Keratinocyte (primary cell): ENCODE results near the gene OPN5. TPM values are rescaled to one million over a fixed set of nuclear protein-coding genes. Genes with fewer than 3 reads are reported as not detected.

Experiments
- DNase-seq: peaks from one replicate; pipeline ENCODE4 v3.0.0-alpha.2; 2011; ENCODE audit warnings: low read depth, missing footprints, low spot score
- FAIRE-seq: peaks from 2 replicates; lab custom pipeline; 2011; peaks lifted over from hg19 to GRCh38; lab: Jason Lieb, UNC
- H2AFZ ChIP-seq: 2 replicates; pipeline ENCODE4 v1.6.0; 2012; ENCODE audit warnings: low read length, control low read depth, inconsistent platforms; ENCODE audit not compliant: control insufficient read depth
- H3K27ac ChIP-seq: 2 replicates; pipeline ENCODE4 v1.5.1; 2011; ENCODE audit warnings: low read length; ENCODE audit not compliant: control insufficient read depth, insufficient read depth
- H3K27me3 ChIP-seq: 3 replicates; pipeline ENCODE4 v1.6.0; 2011; ENCODE audit warnings: low read length; ENCODE audit not compliant: control insufficient read depth, insufficient read depth; ENCODE audit errors: extremely low read depth
- H3K36me3 ChIP-seq, 2 experiments: 2 replicates in 1 of 2; 3 replicates in 1 of 2; pipeline ENCODE4 v1.5.1; 2011; ENCODE audit warnings: low read length in 2 of 2, mild to moderate bottlenecking in 1 of 2; ENCODE audit not compliant: control insufficient read depth in 2 of 2, insufficient read depth in 2 of 2; ENCODE audit errors: extremely low read depth in 1 of 2
- H3K4me1 ChIP-seq: 3 replicates; pipeline ENCODE4 v1.5.1; 2011; ENCODE audit warnings: low read length; ENCODE audit not compliant: control insufficient read depth, insufficient read depth; ENCODE audit errors: extremely low read depth
- H3K4me2 ChIP-seq: 3 replicates; pipeline ENCODE4 v1.6.0; 2011; ENCODE audit warnings: low read depth, low read length; ENCODE audit not compliant: control insufficient read depth, insufficient read depth; ENCODE audit errors: extremely low read depth
- H3K4me3 ChIP-seq, 3 experiments: fragments of 200-600 bp in 1 of 3; sonication (generic) in 1 of 3; 2 replicates in 2 of 3; 3 replicates in 1 of 3; pipeline ENCODE4 v1.5.1; 2011 to 2016; ENCODE audit warnings: low read length in 3 of 3, mild to moderate bottlenecking in 3 of 3, control low read depth in 2 of 3, inconsistent platforms in 1 of 3, low read depth in 1 of 3, mixed read lengths in 1 of 3, mixed run types in 1 of 3, moderate library complexity in 1 of 3; ENCODE audit not compliant: control insufficient read depth in 2 of 3, insufficient read depth in 2 of 3; ENCODE audit errors: extremely low read depth in 1 of 3
- H3K79me2 ChIP-seq: 2 replicates; pipeline ENCODE4 v1.6.0; 2012; ENCODE audit warnings: low read length; ENCODE audit not compliant: control insufficient read depth, insufficient read depth
- H3K9ac ChIP-seq: 3 replicates; pipeline ENCODE4 v1.6.0; 2011; ENCODE audit warnings: low read length; ENCODE audit not compliant: control insufficient read depth, insufficient read depth; ENCODE audit errors: extremely low read depth
- H3K9me1 ChIP-seq: 3 replicates; pipeline ENCODE4 v1.6.0; 2011; ENCODE audit warnings: low read length; ENCODE audit not compliant: control insufficient read depth, insufficient read depth; ENCODE audit errors: extremely low read depth
- H3K9me3 ChIP-seq: 2 replicates; pipeline ENCODE4 v1.5.1; 2012; ENCODE audit warnings: low read depth, low read length; ENCODE audit not compliant: control insufficient read depth
- H4K20me1 ChIP-seq: 3 replicates; pipeline ENCODE4 v1.6.0; 2011; ENCODE audit warnings: low read length; ENCODE audit not compliant: control insufficient read depth, insufficient read depth; ENCODE audit errors: extremely low read depth
- CTCF ChIP-seq, 3 experiments: IDR thresholded peaks in 1 of 3; conservative IDR thresholded peaks in 1 of 3; optimal IDR thresholded peaks in 1 of 3; 2 replicates in 2 of 3; 3 replicates in 1 of 3; pipeline versions ENCODE3 to v1.5.1; 2011; ENCODE audit warnings: low read length in 3 of 3, mild to moderate bottlenecking in 3 of 3, moderate library complexity in 2 of 3, control low read depth in 1 of 3, inconsistent platforms in 1 of 3; ENCODE audit not compliant: insufficient read depth in 2 of 3; ENCODE audit errors: extremely low read depth in 1 of 3
- EZH2 ChIP-seq: IDR thresholded peaks from one replicate; pipeline ENCODE4 v1.6.1; 2012; ENCODE audit warnings: inconsistent platforms, mild to moderate bottlenecking, low read length, moderate library complexity
- dilution Hi-C: fragments of 300-500 bp; cut with MboI; formaldehyde crosslinking; loops from one replicate; pipeline ENCODE4 v1.7.0; 2020; ENCODE audit warnings: low sequenced_read_pairs; ENCODE audit not compliant: extremely low pct_ligation_motif_present
- polyA minus RNA-seq, 3 experiments: library from RNA; depleted of rRNA, polyadenylated mRNA; stranded (reverse); fragments of >200 nt; gene quantifications; 1 replicate in 1 of 3; 2 replicates in 1 of 3; 3 replicates in 1 of 3; pipeline ENCODE4 v1.2.3, GENCODE V29; 2011
- polyA plus RNA-seq, 5 experiments: library from polyadenylated mRNA; depleted of rRNA in 3 of 5; stranded (reverse) in 3 of 5; stranded (forward) in 1 of 5; unstranded in 1 of 5; fragments of >200 nt; gene quantifications; 1 replicate in 1 of 5; 2 replicates in 3 of 5; 3 replicates in 1 of 5; pipeline versions ENCODE4 v1.2.1 to v1.2.3, GENCODE V29; 2011 to 2012; ENCODE audit warnings: missing spikeins in 2 of 5, low read depth in 1 of 5, low replicate concordance in 1 of 5

Gene OPN5
- 0.04 TPM in 1 of 3 replicates, not detected in the others for polyA plus RNA-seq
- not detected for polyA plus RNA-seq (2011; ENCODE audit: low read depth)
- not detected in 2 replicates for polyA plus RNA-seq (2011; cell fraction: cytosol; rRNA removed)
- polyA plus RNA-seq (2011; cell fraction: nucleus; rRNA removed), result not detected in 2 replicates
- not detected in 2 replicates for polyA plus RNA-seq (2012; ENCODE audit: low replicate concordance)
- 0.76 TPM in 1 of 3 replicates, not detected in the others for polyA minus RNA-seq
- polyA minus RNA-seq (2011; cell fraction: cytosol; rRNA and poly(A)+ RNA removed), result not detected
- polyA minus RNA-seq (2011; cell fraction: nucleus; rRNA and poly(A)+ RNA removed), result not detected in 2 replicates

- no peak for FAIRE-seq
- Histone ChIP-seq H3K36me3 (no peaks in the 10 kb centered on the region), H3K9me1 (no peaks in the 10 kb centered on the region), H4K20me1 (no peaks in the 10 kb centered on the region), H3K4me3 (no peak within 1 kb of the TSS), H3K4me1 (peaks cover 6% of the 10 kb centered on the region), H3K27ac (no peak within 1 kb of the TSS), H3K9ac (no peak within 1 kb of the TSS), H3K9me3 (no peaks in the 10 kb centered on the region), H2AFZ (no peak within 1 kb of the TSS), H3K27me3 (no peaks in the 10 kb centered on the region), H3K79me2 (no peaks in the 10 kb centered on the region), H3K4me2 (peak within 1 kb of the TSS; percentile 62)
- DNase-seq, result no peak
- TF ChIP-seq EZH2 (no peak), CTCF (optimal IDR thresholded peaks at IDR 0.05 in 1 of 3, IDR thresholded peaks at IDR 0.05 in 1 of 3, conservative IDR thresholded peaks at IDR 0.05 in 1 of 3; ENCODE audit: extremely low read depth in 1 of 3, insufficient read depth in 2 of 3, low read length in 3 of 3) (no peak)
- dilution Hi-C loops, result no loop called here
These were observed at the start of gene OPN5 for GRCh38 chr6:47781732-47782131. Gene OPN5 (plus strand): TSS chr6:47782032. CDS start chr6:47782067, 35 bp downstream.

- H3K4me1 ChIP-seq, result peaks cover 26% of the 10 kb centered on the region
- FAIRE-seq (peak; percentile 77), DNase-seq (no peak)
- no peaks in the 10 kb centered on the region for H3K9me3 ChIP-seq
- H2AFZ ChIP-seq, result no peak overlapping the region
- no peaks in the 10 kb centered on the region for H3K36me3 ChIP-seq
- no peak overlapping the region for H3K4me2 ChIP-seq
- no peaks in the 10 kb centered on the region for H4K20me1 ChIP-seq
- no peaks in the 10 kb centered on the region for H3K27me3 ChIP-seq
- dilution Hi-C loops, result no loop called here
- H3K27ac ChIP-seq, result no peak overlapping the region
- TF ChIP-seq EZH2 (no peak), CTCF (optimal IDR thresholded peaks at IDR 0.05 in 1 of 3, IDR thresholded peaks at IDR 0.05 in 1 of 3, conservative IDR thresholded peaks at IDR 0.05 in 1 of 3; ENCODE audit: extremely low read depth in 1 of 3, insufficient read depth in 2 of 3, low read length in 3 of 3) (peak in 2 of 3 experiments; percentile 23 to 43)
- no peaks in the 10 kb centered on the region for H3K9me1 ChIP-seq
- no peaks in the 10 kb centered on the region for H3K79me2 ChIP-seq
- no peak overlapping the region for H3K9ac ChIP-seq
- H3K4me3 ChIP-seq, result no peak overlapping the region
These were observed 47.8 kb upstream of the OPN5 start for GRCh38 chr6:47733879-47734558.
